GM12892 (cell line): Measurements from ENCODE around the gene RBMS2.

Experiments used
- DNase-seq: peaks from one replicate; pipeline ENCODE4 v3.0.0; 2011; ENCODE audit not compliant: insufficient read length
- FAIRE-seq: peaks from 2 replicates; lab custom pipeline; 2011; peaks lifted over from hg19 to GRCh38; lab: Jason Lieb, UNC
- POLR2A ChIP-seq: IDR thresholded peaks from 2 replicates; pipeline ENCODE4 v1.6.1; 2011; ENCODE audit warnings: low read depth, low read length, control low read depth
- POLR2AphosphoS5 ChIP-seq: IDR thresholded peaks from 2 replicates; pipeline ENCODE4 v1.6.1; 2011; ENCODE audit warnings: low read depth, low read length, control low read depth
- TAF1 ChIP-seq: IDR thresholded peaks from 2 replicates; pipeline ENCODE4 v1.6.1; 2011; ENCODE audit warnings: low read depth, mild to moderate bottlenecking, control low read depth, low read length, borderline replicate concordance

The RBMS2 gene

GRCh38 chr12:56521209-56521589 is 421 bp upstream of the RBMS2 start:
- FAIRE-seq (no peak), DNase-seq (no peak)

GRCh38 chr12:56522411-56523193 is 982 bp downstream of the RBMS2 start:
- FAIRE-seq (no peak), DNase-seq (no peak)
- no peak for TF ChIP-seq POLR2AphosphoS5

More at GRCh38 chr12:56521209-56521589, 421 bp upstream of the RBMS2 start:
- no peak for TF ChIP-seq TAF1
- no peak for TF ChIP-seq POLR2AphosphoS5
- TF ChIP-seq POLR2A = no peak

DNA sequence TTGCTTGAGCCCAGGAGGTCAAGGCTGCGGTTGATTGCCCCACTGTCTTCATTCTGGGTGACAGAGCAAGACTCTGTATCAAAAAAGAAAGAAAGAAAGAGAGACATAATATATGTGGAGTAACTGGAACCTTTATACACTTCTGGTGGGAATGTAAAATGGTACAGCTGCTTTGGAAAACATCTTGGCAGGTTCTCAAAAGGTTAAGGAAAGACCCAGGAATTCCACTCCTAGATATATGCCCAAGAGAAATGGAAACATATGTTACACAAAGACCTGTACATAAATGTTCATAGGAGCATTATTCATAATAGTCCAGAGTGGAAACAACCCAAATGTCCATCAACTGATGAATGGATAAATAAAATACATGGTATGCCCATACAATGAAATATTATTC is 7.2 kb downstream of the RBMS2 start:
- TF ChIP-seq POLR2AphosphoS5 (no peak), TAF1 (no peak), POLR2A (no peak)
- FAIRE-seq (no peak), DNase-seq (no peak)

GRCh38 chr12:56529656-56530055 is 8.0 kb downstream of the RBMS2 start:
- FAIRE-seq = no peak
- TF ChIP-seq TAF1 = no peak
- DNase-seq = no peak

- TF ChIP-seq TAF1 (no peak), POLR2AphosphoS5 (no peak), POLR2A (no peak)
- DNase-seq (no peak), FAIRE-seq (no peak)
These were observed 8.9 kb downstream of the RBMS2 start for GRCh38 chr12:56530390-56531055.

GRCh38 chr12:56537546-56537945 is 15.9 kb downstream of the RBMS2 start:
- TF ChIP-seq POLR2AphosphoS5 = no peak
- TF ChIP-seq TAF1 = no peak
- TF ChIP-seq POLR2A = no peak
- DNase-seq (no peak), FAIRE-seq (no peak)

- FAIRE-seq = no peak
- TF ChIP-seq POLR2A = no peak
- TF ChIP-seq TAF1 = no peak
- no peak for TF ChIP-seq POLR2AphosphoS5
- DNase-seq = no peak
These were observed 20.0 kb downstream of the RBMS2 start for GRCh38 chr12:56541631-56542030.

- FAIRE-seq (no peak), DNase-seq (no peak)
- TF ChIP-seq POLR2AphosphoS5 (no peak), POLR2A (no peak), TAF1 (no peak)
These were observed 20.5 kb downstream of the RBMS2 start for GRCh38 chr12:56542164-56542563.

GRCh38 chr12:56545023-56545604 is 23.5 kb downstream of the RBMS2 start:
- TF ChIP-seq POLR2AphosphoS5 (no peak), POLR2A (no peak), TAF1 (no peak)
- FAIRE-seq (no peak), DNase-seq (no peak)

- no peak for DNase-seq
- no peak for TF ChIP-seq POLR2A
- TF ChIP-seq TAF1 = no peak
- FAIRE-seq = no peak
These were observed 25.1 kb downstream of the RBMS2 start for GRCh38 chr12:56546680-56547079.

DNA sequence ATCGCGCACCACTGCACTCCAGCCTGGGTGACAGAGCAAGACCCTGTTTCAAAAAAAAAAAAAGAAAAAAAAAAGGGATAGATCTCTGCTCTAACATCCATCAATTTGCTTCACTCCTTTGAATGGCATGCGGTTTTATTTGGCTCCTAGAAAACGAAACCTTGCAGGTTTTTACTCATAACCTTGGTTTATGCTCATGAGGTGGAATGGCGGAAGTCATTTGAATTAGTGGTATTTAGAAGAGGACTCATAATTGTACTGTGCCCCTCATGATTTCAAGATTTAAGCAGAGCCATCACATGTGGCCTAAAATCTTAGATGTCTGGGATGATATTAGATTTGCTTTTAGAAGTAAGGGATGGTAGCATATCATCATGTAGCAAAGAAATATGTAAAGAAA is 29.4 kb downstream of the RBMS2 start:
- FAIRE-seq (no peak), DNase-seq (no peak)
- TF ChIP-seq POLR2AphosphoS5 (no peak), POLR2A (no peak), TAF1 (no peak)
